ENCODE data around the gene ZMYM5. TPM values are rescaled to one million over a fixed set of nuclear protein-coding genes. Genes with fewer than 3 reads are reported as not detected.
"Not testable (repeated sequence)": the region's sequence is repeated elsewhere in the genome, so short reads cannot be mapped to it uniquely, and the experiment has no call there.

The ZMYM5 gene
- total and polyA plus RNA-seq, 4 donors, result 5.5 to 19.5 (median 11.6) TPM

- Histone ChIP-seq H3K9me3 (ENCODE audit: control insufficient read depth, low read length) (no peaks in the 10 kb centered on the region), H3K4me1 (ENCODE audit: control insufficient read depth in 1 of 2, insufficient read depth in 2 of 2, low read length in 2 of 2) (no peaks in the 10 kb centered on the region), H3K4me3 (ENCODE audit: low read length in 2 of 2) (no peak overlapping the region), H3K36me3 (ENCODE audit: control insufficient read depth in 1 of 2, insufficient read depth in 2 of 2, low read length in 1 of 2) (no peaks in the 10 kb centered on the region), H3K27me3 (ENCODE audit: control insufficient read depth in 1 of 2, insufficient read depth in 2 of 2, low read length in 1 of 2) (no peaks in the 10 kb centered on the region), H3K27ac (ENCODE audit: low read depth in 1 of 2, low read length in 2 of 2) (no peak overlapping the region)
- WGBS, 2 donors, result 94 to 97% methylated on average over 7 of the region's 7 CpGs
- no peak for DNase-seq
- no peak for ATAC-seq (ENCODE audit: low FRiP score)
- intact Hi-C loops (cut with DNase I), result no loop called here
Observed at GRCh38 chr13:19810996-19811881, 52.2 kb downstream of the ZMYM5 start.

- H3K27me3 ChIP-seq (ENCODE audit: control insufficient read depth in 1 of 2, insufficient read depth in 2 of 2, low read length in 1 of 2), result no peaks in the 10 kb centered on the region
- no peak for DNase-seq
- intact Hi-C loops (cut with DNase I), result no loop called here
- H3K27ac ChIP-seq (ENCODE audit: low read depth in 1 of 2, low read length in 2 of 2), result no peak overlapping the region
- no peak overlapping the region for H3K4me3 ChIP-seq (ENCODE audit: low read length in 2 of 2)
- H3K36me3 ChIP-seq (ENCODE audit: control insufficient read depth in 1 of 2, insufficient read depth in 2 of 2, low read length in 1 of 2), result no peaks in the 10 kb centered on the region
- 87 to 88% methylated on average over 4 of the region's 4 CpGs for WGBS, 2 donors
- H3K9me3 ChIP-seq (ENCODE audit: control insufficient read depth, low read length), result no peaks in the 10 kb centered on the region
- no peak for ATAC-seq (ENCODE audit: low FRiP score)
- H3K4me1 ChIP-seq (ENCODE audit: control insufficient read depth in 1 of 2, insufficient read depth in 2 of 2, low read length in 2 of 2), result no peaks in the 10 kb centered on the region
Observed at GRCh38 chr13:19810151-19810550, 53.3 kb downstream of the ZMYM5 start.

GRCh38 chr13:19805765-19806164, 57.7 kb downstream of the ZMYM5 start:
- intact Hi-C loops (cut with DNase I), result no loop called here

GRCh38 chr13:19795956-19796355, 67.5 kb downstream of the ZMYM5 start:
- Histone ChIP-seq H3K27me3 (ENCODE audit: control insufficient read depth in 1 of 2, insufficient read depth in 2 of 2, low read length in 1 of 2) (no peaks in the 10 kb centered on the region), H3K9me3 (ENCODE audit: control insufficient read depth, low read length) (no peaks in the 10 kb centered on the region), H3K27ac (ENCODE audit: low read depth in 1 of 2, low read length in 2 of 2) (no peak overlapping the region), H3K4me3 (ENCODE audit: low read length in 2 of 2) (no peak overlapping the region), H3K4me1 (ENCODE audit: control insufficient read depth in 1 of 2, insufficient read depth in 2 of 2, low read length in 2 of 2) (no peaks in the 10 kb centered on the region), H3K36me3 (ENCODE audit: control insufficient read depth in 1 of 2, insufficient read depth in 2 of 2, low read length in 1 of 2) (no peaks in the 10 kb centered on the region)
- intact Hi-C loops (cut with DNase I), result no loop called here
- DNase-seq (no peak), ATAC-seq (ENCODE audit: low FRiP score) (no peak)
- WGBS, 2 donors, result 97% methylated on average over 7 of the region's 7 CpGs

More at GRCh38 chr13:19805765-19806164, 57.7 kb downstream of the ZMYM5 start:
- Histone ChIP-seq H3K4me1 (ENCODE audit: control insufficient read depth in 1 of 2, insufficient read depth in 2 of 2, low read length in 2 of 2) (no peaks in the 10 kb centered on the region), H3K27me3 (ENCODE audit: control insufficient read depth in 1 of 2, insufficient read depth in 2 of 2, low read length in 1 of 2) (no peaks in the 10 kb centered on the region), H3K36me3 (ENCODE audit: control insufficient read depth in 1 of 2, insufficient read depth in 2 of 2, low read length in 1 of 2) (no peaks in the 10 kb centered on the region), H3K4me3 (ENCODE audit: low read length in 2 of 2) (no peak overlapping the region), H3K9me3 (ENCODE audit: control insufficient read depth, low read length) (no peaks in the 10 kb centered on the region), H3K27ac (ENCODE audit: low read depth in 1 of 2, low read length in 2 of 2) (no peak overlapping the region)
- DNase-seq (no peak), ATAC-seq (ENCODE audit: low FRiP score) (no peak)
- WGBS, 2 donors, result 82 to 96% methylated on average over 4 of the region's 4 CpGs

- no peak for DNase-seq
Observed at GRCh38 chr13:19794631-19795030, 68.8 kb downstream of the ZMYM5 start.

GRCh38 chr13:19791953-19792537, 71.4 kb downstream of the ZMYM5 start:
- Histone ChIP-seq H3K9me3 (ENCODE audit: control insufficient read depth, low read length) (no peaks in the 10 kb centered on the region), H3K27me3 (ENCODE audit: control insufficient read depth in 1 of 2, insufficient read depth in 2 of 2, low read length in 1 of 2) (no peaks in the 10 kb centered on the region), H3K27ac (ENCODE audit: low read depth in 1 of 2, low read length in 2 of 2) (no peak overlapping the region), H3K4me1 (ENCODE audit: control insufficient read depth in 1 of 2, insufficient read depth in 2 of 2, low read length in 2 of 2) (no peaks in the 10 kb centered on the region), H3K4me3 (ENCODE audit: low read length in 2 of 2) (no peak overlapping the region), H3K36me3 (ENCODE audit: control insufficient read depth in 1 of 2, insufficient read depth in 2 of 2, low read length in 1 of 2) (no peaks in the 10 kb centered on the region)
- 90 to 92% methylated on average over 7 of the region's 7 CpGs for WGBS, 2 donors
- intact Hi-C loops (cut with DNase I), result no loop called here
- no peak for ATAC-seq (ENCODE audit: low FRiP score)
- peak in 1 of 2 donors; percentile 15 for DNase-seq

More at GRCh38 chr13:19794631-19795030, 68.8 kb downstream of the ZMYM5 start:
- Histone ChIP-seq H3K4me1 (ENCODE audit: control insufficient read depth in 1 of 2, insufficient read depth in 2 of 2, low read length in 2 of 2) (no peaks in the 10 kb centered on the region), H3K27ac (ENCODE audit: low read depth in 1 of 2, low read length in 2 of 2) (no peak overlapping the region), H3K36me3 (ENCODE audit: control insufficient read depth in 1 of 2, insufficient read depth in 2 of 2, low read length in 1 of 2) (no peaks in the 10 kb centered on the region), H3K9me3 (ENCODE audit: control insufficient read depth, low read length) (no peaks in the 10 kb centered on the region), H3K27me3 (ENCODE audit: control insufficient read depth in 1 of 2, insufficient read depth in 2 of 2, low read length in 1 of 2) (no peaks in the 10 kb centered on the region), H3K4me3 (ENCODE audit: low read length in 2 of 2) (no peak overlapping the region)
- ATAC-seq (ENCODE audit: low FRiP score), result no peak
- intact Hi-C loops (cut with DNase I), result no loop called here
- WGBS, 2 donors, result 93 to 94% methylated on average over 4 of the region's 4 CpGs

- intact Hi-C loops (cut with DNase I), result loop anchor here (5.0 to 10.0 kb wide), 4 partner anchors 79 to 174 kb away; partner anchors contain the start of genes ZMYM5 (in 2 of the 2), MPHOSPH8 (in 1 of the 2) and ZMYM2 (in 1 of the 2)
- DNase-seq (peak; percentile 97 to 99), ATAC-seq (ENCODE audit: low FRiP score) (peak; percentile 98)
- Histone ChIP-seq H3K27ac (ENCODE audit: low read depth in 1 of 2, low read length in 2 of 2) (peak within 1 kb of the TSS; percentile 65 to 94), H3K4me3 (ENCODE audit: low read length in 2 of 2) (peak within 1 kb of the TSS; percentile 81 to 87)
- not testable (repeated sequence) for H3K9me3 ChIP-seq (ENCODE audit: control insufficient read depth, low read length); H3K36me3 ChIP-seq (ENCODE audit: control insufficient read depth in 1 of 2, insufficient read depth in 2 of 2, low read length in 1 of 2); H3K4me1 ChIP-seq (ENCODE audit: control insufficient read depth in 1 of 2, insufficient read depth in 2 of 2, low read length in 2 of 2); H3K27me3 ChIP-seq (ENCODE audit: control insufficient read depth in 1 of 2, insufficient read depth in 2 of 2, low read length in 1 of 2)
- 19 to 21% methylated on average over 50 of the region's 50 CpGs for WGBS, 2 donors
Observed at GRCh38 chr13:19782727-19783682, 80.4 kb downstream of the ZMYM5 start, which contains the start of gene PSPC1. Gene PSPC1, minus strand, starts transcription at chr13:19782945. Its CDS starts 188 bp downstream, at chr13:19782757.
